Thoracic aorta endothelial cell (primary cell): Measurements from ENCODE around the gene ITM2B. TPM values are rescaled to one million over a fixed set of nuclear protein-coding genes. Genes with fewer than 3 reads are reported as not detected.

Experiments used
- total RNA-seq: library from RNA; depleted of rRNA; stranded (reverse); fragments of >200 nt; gene quantifications from 2 replicates; pipeline ENCODE4 v1.2.3, GENCODE V29; 2012

Gene ITM2B
- 239 and 311 TPM in 2 replicates for total RNA-seq

GRCh38 chr13:48233046-48233888 lies at the start of gene ITM2B:
TSS of gene ITM2B (plus strand) at chr13:48233206. CDS start at chr13:48233361, 155 bp downstream.

GRCh38 chr13:48303359-48304142 lies 70.5 kb downstream of the ITM2B start, which contains the start of gene RB1:
TSS of gene RB1 (plus strand) at chr13:48303751. CDS start at chr13:48303913, 162 bp downstream.

Other genes starting within 250 kb of the ITM2B start
- 53.6 and 57.9 TPM in 2 replicates for gene SUCLA2, start 231.9 kb upstream of the ITM2B start, total RNA-seq
- 31.6 and 41.4 TPM in 2 replicates for gene NUDT15, start 195.5 kb upstream of the ITM2B start, total RNA-seq
- 31.7 and 34.3 TPM in 2 replicates for gene MED4, start 138.1 kb upstream of the ITM2B start, total RNA-seq
- 71.9 and 73.1 TPM in 2 replicates for gene RB1, start 70.5 kb downstream of the ITM2B start, total RNA-seq
- gene LPAR6, start 179.9 kb downstream of the ITM2B start, total RNA-seq = 17.9 and 18.4 TPM in 2 replicates